Upper lobe of left lung (tissue), 6 donors: ENCODE measurements around the gene KCTD4. TPM values are rescaled to one million over a fixed set of nuclear protein-coding genes. Genes with fewer than 3 reads are reported as not detected.
"Not testable (repeated sequence)": the region's sequence is repeated elsewhere in the genome, so short reads cannot be mapped to it uniquely, and the experiment has no call there.

Experiments
- ATAC-seq, 2 donors: fragments of 200-7000 bp; cut with Tn5 transposase; one replicate each; pipeline ENCODE4 v1.9.1; 2022; ENCODE audit warnings: mild to moderate bottlenecking in 2 of 2, moderate library complexity in 2 of 2; ENCODE audit not compliant: low FRiP score in 2 of 2
- DNase-seq, 2 donors: peaks; one replicate each; pipeline ENCODE4 v3.0.0-alpha.2; 2019 to 2020
- H3K27ac ChIP-seq, 4 donors: fragments of 200-600 bp; sonication (generic); one replicate each; pipeline ENCODE4 v1.5.1; 2016 to 2019
- H3K27me3 ChIP-seq, 4 donors: fragments of 200-600 bp; sonication (generic); one replicate each; pipeline ENCODE4 v1.5.1; 2017 to 2019
- H3K36me3 ChIP-seq, 4 donors: fragments of 200-600 bp; sonication (generic); one replicate each; pipeline ENCODE4 v1.5.1; 2016 to 2019
- H3K4me1 ChIP-seq, 4 donors: fragments of 200-600 bp; sonication (generic); one replicate each; pipeline ENCODE4 v1.5.1; 2018 to 2019
- H3K4me3 ChIP-seq, 4 donors: fragments of 200-600 bp; sonication (generic); one replicate each; pipeline ENCODE4 v1.5.1; 2017 to 2019; ENCODE audit warnings: mild to moderate bottlenecking in 2 of 4, moderate library complexity in 1 of 4
- H3K9me3 ChIP-seq, 4 donors: fragments of 200-600 bp; sonication (generic); one replicate each; pipeline ENCODE4 v1.5.1; 2018 to 2019
- EP300 ChIP-seq, 4 donors: sonication (generic); formaldehyde crosslinking; IDR thresholded peaks; one replicate each; pipeline ENCODE4 v1.5.1; 2017; ENCODE audit warnings: antibody characterized with exemption in 4 of 4, control low read depth in 2 of 4
- POLR2A ChIP-seq, 4 donors: fragments of 450-650 bp; IDR thresholded peaks; one replicate each; pipeline ENCODE4 v1.5.1; 2016 to 2017; ENCODE audit warnings: antibody characterized with exemption in 4 of 4, mild to moderate bottlenecking in 2 of 4
- POLR2AphosphoS5 ChIP-seq, 2 donors: sonication (generic); formaldehyde crosslinking; IDR thresholded peaks; one replicate each; pipeline ENCODE4 v1.5.1; 2017; ENCODE audit warnings: antibody characterized with exemption in 2 of 2
- WGBS, 2 donors: methylation state at CpG; one replicate each; pipeline ENCODE4 v1.1.5; 2017 to 2018; 5-methylcytosine and 5-hydroxymethylcytosine counted together
- total RNA-seq, 6 donors: library from RNA; depleted of rRNA in 4 of 6; stranded (reverse); fragments of >200 nt in 4 of 6; gene quantifications; one replicate each; pipeline versions ENCODE4 v1.1.0 to v1.2.1, GENCODE V29; 2016 to 2021
- TF ChIP-seq, protein P1 (sequence below), 6 experiments: fragments of 450-650 bp in 4 of 6; fragments of 200-600 bp in 2 of 6; sonication (generic) in 2 of 6; IDR thresholded peaks; one replicate each; pipeline ENCODE4 v1.5.1; 2016 to 2019; ENCODE audit warnings: antibody characterized with exemption in 6 of 6
- donor health status: DM: no; HTN: no; CAD: no; lungs with moderate emphysema.
- donor health status: DM: no; HTN: yes; CAD: no; lungs with severe emphysema.

The KCTD4 gene
- not detected for total RNA-seq

DNA sequence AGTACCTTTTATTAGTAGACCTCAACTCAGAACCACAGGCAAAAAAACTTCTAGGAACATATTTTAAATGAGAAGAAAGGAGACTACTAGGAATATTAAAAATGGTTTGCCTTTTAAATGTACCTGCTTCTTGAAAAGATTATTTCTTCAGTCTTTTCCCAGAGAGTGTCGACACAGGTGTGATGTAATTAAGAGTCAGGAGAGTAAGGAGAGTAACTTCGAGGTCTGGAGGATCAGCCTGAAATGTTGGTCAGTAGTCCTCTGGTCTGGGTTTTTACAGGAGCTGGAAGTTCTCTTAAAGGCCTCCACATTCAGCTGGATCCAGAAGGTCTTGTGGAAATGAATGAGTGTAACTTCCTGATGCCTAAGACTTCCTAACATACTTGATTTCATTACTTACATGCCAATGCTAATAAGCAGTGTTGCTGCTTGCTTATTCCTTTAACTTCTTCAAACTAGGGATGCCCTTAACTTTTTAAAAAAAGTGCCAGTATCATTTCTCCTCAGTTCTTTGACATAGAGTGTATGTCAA, at the start of gene KCTD4:
TSS of gene KCTD4 (minus strand) at position 345 of the 532 bp plus-strand sequence. CDS start 6,478 bp downstream, outside the sequence.
- WGBS, 2 donors = 73 to 82% methylated on average over 2 of the region's 2 CpGs
- Histone ChIP-seq H3K27me3 (no peaks in the 10 kb centered on the region), H3K4me3 (no peak within 1 kb of the TSS), H3K9me3 (no peaks in the 10 kb centered on the region), H3K4me1 (peaks cover 0 to 6% (median 1%) of the 10 kb centered on the region in 4 donors), H3K27ac (no peak within 1 kb of the TSS), H3K36me3 (no peaks in the 10 kb centered on the region)
- no peak for ATAC-seq
- DNase-seq = no peak
- no peak for TF ChIP-seq EP300 (IDR thresholded peaks at IDR 0.05)
- TF ChIP-seq, protein P1, sequence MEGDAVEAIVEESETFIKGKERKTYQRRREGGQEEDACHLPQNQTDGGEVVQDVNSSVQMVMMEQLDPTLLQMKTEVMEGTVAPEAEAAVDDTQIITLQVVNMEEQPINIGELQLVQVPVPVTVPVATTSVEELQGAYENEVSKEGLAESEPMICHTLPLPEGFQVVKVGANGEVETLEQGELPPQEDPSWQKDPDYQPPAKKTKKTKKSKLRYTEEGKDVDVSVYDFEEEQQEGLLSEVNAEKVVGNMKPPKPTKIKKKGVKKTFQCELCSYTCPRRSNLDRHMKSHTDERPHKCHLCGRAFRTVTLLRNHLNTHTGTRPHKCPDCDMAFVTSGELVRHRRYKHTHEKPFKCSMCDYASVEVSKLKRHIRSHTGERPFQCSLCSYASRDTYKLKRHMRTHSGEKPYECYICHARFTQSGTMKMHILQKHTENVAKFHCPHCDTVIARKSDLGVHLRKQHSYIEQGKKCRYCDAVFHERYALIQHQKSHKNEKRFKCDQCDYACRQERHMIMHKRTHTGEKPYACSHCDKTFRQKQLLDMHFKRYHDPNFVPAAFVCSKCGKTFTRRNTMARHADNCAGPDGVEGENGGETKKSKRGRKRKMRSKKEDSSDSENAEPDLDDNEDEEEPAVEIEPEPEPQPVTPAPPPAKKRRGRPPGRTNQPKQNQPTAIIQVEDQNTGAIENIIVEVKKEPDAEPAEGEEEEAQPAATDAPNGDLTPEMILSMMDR (IDR thresholded peaks at IDR 0.05) = no peak
- no peak for TF ChIP-seq POLR2AphosphoS5 (IDR thresholded peaks at IDR 0.05)
- TF ChIP-seq POLR2A (IDR thresholded peaks at IDR 0.05) = no peak

GRCh38 chr13:45249662-45250061, 48.8 kb upstream of the KCTD4 start:
- Histone ChIP-seq H3K9me3 (no peaks in the 10 kb centered on the region), H3K27ac (no peak overlapping the region), H3K27me3 (no peaks in the 10 kb centered on the region), H3K36me3 (peaks cover 0 to 5% (median 2%) of the 10 kb centered on the region in 4 donors), H3K4me3 (no peak overlapping the region), H3K4me1 (no peaks in the 10 kb centered on the region)
- no peak for ATAC-seq
- no peak for DNase-seq
- WGBS, 2 donors = 72 to 79% methylated on average over 3 of the region's 3 CpGs
- TF ChIP-seq POLR2A (IDR thresholded peaks at IDR 0.05) = no peak
- TF ChIP-seq EP300 (IDR thresholded peaks at IDR 0.05) = no peak
- TF ChIP-seq, protein P1 (IDR thresholded peaks at IDR 0.05) = no peak
- no peak for TF ChIP-seq POLR2AphosphoS5 (IDR thresholded peaks at IDR 0.05)

DNA sequence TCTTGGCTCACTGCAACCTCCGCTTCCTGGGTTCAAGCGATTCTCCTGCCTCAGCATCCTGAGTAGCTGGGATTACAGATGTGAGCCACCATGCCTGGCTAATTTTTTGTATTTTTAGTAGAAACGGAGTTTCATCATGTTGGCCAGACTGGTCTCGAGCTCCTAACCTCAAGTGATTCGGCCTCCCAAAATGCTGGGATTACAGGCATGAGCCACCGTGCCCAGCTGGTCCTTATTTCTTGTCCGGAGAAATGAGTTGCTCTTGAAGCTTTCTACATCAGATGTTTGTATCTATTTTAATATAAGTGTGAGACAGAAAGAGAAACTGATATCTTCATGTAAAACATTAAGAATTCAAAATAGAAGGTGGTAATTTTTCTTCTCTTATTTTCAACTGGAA, 43.9 kb upstream of the KCTD4 start:
- not testable (repeated sequence) for H3K4me3 ChIP-seq, H3K27me3 ChIP-seq, H3K36me3 ChIP-seq, H3K27ac ChIP-seq, DNase-seq, H3K9me3 ChIP-seq, ATAC-seq, H3K4me1 ChIP-seq
- WGBS, 2 donors = 95 to 97% methylated on average over 7 of the region's 7 CpGs

DNA sequence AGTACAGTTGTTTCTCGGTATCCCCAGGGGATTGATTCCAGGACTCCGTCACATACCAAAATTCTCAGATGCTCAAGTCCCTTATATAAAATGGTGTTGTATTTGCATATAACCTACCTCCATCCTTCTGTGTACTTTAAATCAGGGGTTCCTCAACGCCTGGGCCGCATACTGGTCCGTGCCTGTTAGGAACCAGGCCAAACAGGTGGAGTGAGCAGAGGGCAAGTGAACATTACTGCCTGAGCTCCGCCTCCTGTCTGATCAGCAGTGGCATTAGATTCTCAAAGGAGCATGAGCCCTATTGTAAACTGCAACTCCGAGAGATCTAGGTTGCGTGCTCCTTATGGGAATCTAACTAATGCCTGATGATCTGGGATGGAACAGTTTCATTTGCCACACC, 42.2 kb upstream of the KCTD4 start:
- TF ChIP-seq POLR2AphosphoS5 (IDR thresholded peaks at IDR 0.05) = no peak
- TF ChIP-seq, protein P1 (IDR thresholded peaks at IDR 0.05) = no peak
- TF ChIP-seq POLR2A (IDR thresholded peaks at IDR 0.05) = no peak
- TF ChIP-seq EP300 (IDR thresholded peaks at IDR 0.05) = no peak
- Histone ChIP-seq H3K4me1 (peaks cover 0 to 8% (median 6%) of the 10 kb centered on the region in 4 donors), H3K36me3 (peaks cover 0 to 1% (median 0%) of the 10 kb centered on the region in 4 donors), H3K9me3 (no peaks in the 10 kb centered on the region), H3K27ac (no peak overlapping the region), H3K4me3 (no peak overlapping the region), H3K27me3 (no peaks in the 10 kb centered on the region)
- 92 to 94% methylated on average over 8 of the region's 8 CpGs for WGBS, 2 donors
- DNase-seq = no peak
- ATAC-seq = no peak

DNA sequence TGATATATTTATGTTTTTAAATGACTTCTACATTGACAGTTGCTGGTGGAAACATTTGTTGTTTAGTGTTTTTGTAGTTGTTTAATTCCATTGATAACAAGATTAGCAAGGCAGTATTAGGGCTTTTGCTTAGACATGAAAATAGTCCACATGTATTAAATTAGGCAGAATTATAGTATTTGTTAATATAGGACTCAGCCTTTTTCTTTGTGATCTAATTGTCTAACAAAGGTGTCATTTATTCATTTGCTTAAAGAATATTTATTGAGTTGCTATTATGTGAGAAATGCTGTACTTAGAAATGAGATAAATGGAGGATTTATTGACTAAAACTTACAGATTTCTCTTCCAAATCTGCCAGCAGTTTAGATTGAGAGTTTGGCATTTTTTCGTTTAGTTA, 41.7 kb upstream of the KCTD4 start:
- no peak for DNase-seq
- 90 to 93% methylated on average over 1 of the region's 1 CpG for WGBS, 2 donors
- no peak for TF ChIP-seq EP300 (IDR thresholded peaks at IDR 0.05)
- TF ChIP-seq, protein P1 (IDR thresholded peaks at IDR 0.05) = no peak
- TF ChIP-seq POLR2AphosphoS5 (IDR thresholded peaks at IDR 0.05) = no peak
- no peak for TF ChIP-seq POLR2A (IDR thresholded peaks at IDR 0.05)
- Histone ChIP-seq H3K4me1 (peaks cover 0 to 8% (median 6%) of the 10 kb centered on the region in 4 donors), H3K27me3 (no peaks in the 10 kb centered on the region), H3K4me3 (no peak overlapping the region), H3K36me3 (peaks cover 0 to 2% (median 0%) of the 10 kb centered on the region in 4 donors), H3K9me3 (no peaks in the 10 kb centered on the region), H3K27ac (no peak overlapping the region)
- ATAC-seq = no peak
